ENCODE results near the gene OR2T12. TPM values are rescaled to one million over a fixed set of nuclear protein-coding genes. Genes with fewer than 3 reads are reported as not detected.
"Not testable (repeated sequence)": the region's sequence is repeated elsewhere in the genome, so short reads cannot be mapped to it uniquely, and the experiment has no call there.

The OR2T12 gene
- total RNA-seq, result not detected

GRCh38 chr1:248303324-248303723 is at the start of gene OR2T12:
OR2T12 (minus strand) TSS chr1:248303424; CDS start chr1:248295578, 7,846 bp downstream.
- H3K4me1 Mint-ChIP-seq, result no peaks in the 10 kb centered on the region
- no peaks in the 10 kb centered on the region for H3K9me3 Mint-ChIP-seq
- H3K27ac Mint-ChIP-seq, result no peak within 1 kb of the TSS
- no peak within 1 kb of the TSS for H3K4me3 Mint-ChIP-seq
- no peaks in the 10 kb centered on the region for H3K27me3 Mint-ChIP-seq
- ChIA-PET POLR2A (no interaction called here), CTCF (no interaction called here)
- H3K36me3 Mint-ChIP-seq (ENCODE audit: low read depth), result no peaks in the 10 kb centered on the region
- DNase-seq, result no peak

- Mint-ChIP-seq H3K4me3 (no peak within 1 kb of the TSS), H3K27ac (no peak within 1 kb of the TSS), H3K36me3 (ENCODE audit: low read depth) (no peaks in the 10 kb centered on the region), H3K4me1 (no peaks in the 10 kb centered on the region), H3K9me3 (no peaks in the 10 kb centered on the region), H3K27me3 (no peaks in the 10 kb centered on the region)
- ChIA-PET CTCF (no interaction called here), POLR2A (no interaction called here)
- no peak for DNase-seq
These were observed 45.3 kb upstream of the OR2T12 start, which contains the start of gene OR14C36 for GRCh38 chr1:248348475-248348874. OR14C36 (plus strand) TSS chr1:248348775; CDS start chr1:248348775, 0 bp downstream.

GRCh38 chr1:248343451-248343850 is 40.2 kb upstream of the OR2T12 start:
- Mint-ChIP-seq H3K27me3 (no peaks in the 10 kb centered on the region), H3K4me1 (no peaks in the 10 kb centered on the region), H3K27ac (no peak overlapping the region), H3K9me3 (no peaks in the 10 kb centered on the region), H3K36me3 (ENCODE audit: low read depth) (no peaks in the 10 kb centered on the region), H3K4me3 (no peak overlapping the region)
- ChIA-PET CTCF (no interaction called here), POLR2A (no interaction called here)
- DNase-seq, result no peak

- DNase-seq, result no peak
- Mint-ChIP-seq H3K27me3 (no peaks in the 10 kb centered on the region), H3K9me3 (no peaks in the 10 kb centered on the region), H3K36me3 (ENCODE audit: low read depth) (no peaks in the 10 kb centered on the region), H3K4me3 (no peak within 1 kb of the TSS), H3K4me1 (no peaks in the 10 kb centered on the region), H3K27ac (no peak within 1 kb of the TSS)
- CTCF ChIA-PET, result no interaction called here
- POLR2A ChIA-PET, result no interaction called here
These were observed 21.2 kb upstream of the OR2T12 start, which contains the start of gene OR2M7 for GRCh38 chr1:248324468-248324867. OR2M7 (minus strand) TSS chr1:248324568; CDS start chr1:248324568, 0 bp downstream.

- POLR2A ChIA-PET, result no interaction called here
- no peak overlapping the region for H3K4me3 Mint-ChIP-seq
- no peaks in the 10 kb centered on the region for H3K27me3 Mint-ChIP-seq
- CTCF ChIA-PET, result no interaction called here
- H3K9me3 Mint-ChIP-seq, result peaks cover 3% of the 10 kb centered on the region
- no peaks in the 10 kb centered on the region for H3K4me1 Mint-ChIP-seq
- no peak for DNase-seq
- no peak overlapping the region for H3K27ac Mint-ChIP-seq
- H3K36me3 Mint-ChIP-seq (ENCODE audit: low read depth), result no peaks in the 10 kb centered on the region
These were observed 13.6 kb upstream of the OR2T12 start for GRCh38 chr1:248316796-248317195.

- POLR2A ChIA-PET; H3K36me3 Mint-ChIP-seq (ENCODE audit: low read depth); H3K9me3 Mint-ChIP-seq; H3K27me3 Mint-ChIP-seq; CTCF ChIA-PET; H3K27ac Mint-ChIP-seq; H3K4me3 Mint-ChIP-seq; H3K4me1 Mint-ChIP-seq; DNase-seq: not testable (repeated sequence)
These were observed 3.5 kb upstream of the OR2T12 start for GRCh38 chr1:248306740-248307139.

GRCh38 chr1:248306103-248306502 is 2.9 kb upstream of the OR2T12 start:
- Mint-ChIP-seq H3K27me3 (no peaks in the 10 kb centered on the region), H3K27ac (no peak overlapping the region), H3K4me1 (no peaks in the 10 kb centered on the region), H3K36me3 (ENCODE audit: low read depth) (no peaks in the 10 kb centered on the region), H3K9me3 (no peaks in the 10 kb centered on the region), H3K4me3 (no peak overlapping the region)
- POLR2A ChIA-PET, result no interaction called here
- no peak for DNase-seq
- CTCF ChIA-PET, result no interaction called here

GRCh38 chr1:248305672-248306071 is 2.4 kb upstream of the OR2T12 start:
- H3K4me3 Mint-ChIP-seq; H3K27me3 Mint-ChIP-seq; H3K9me3 Mint-ChIP-seq; POLR2A ChIA-PET; H3K4me1 Mint-ChIP-seq; H3K36me3 Mint-ChIP-seq (ENCODE audit: low read depth); H3K27ac Mint-ChIP-seq; CTCF ChIA-PET; DNase-seq: not testable (repeated sequence)

- CTCF ChIA-PET, result no interaction called here
These were observed 14.8 kb downstream of the OR2T12 start for GRCh38 chr1:248288391-248288790.

GRCh38 chr1:248277876-248278275 is 25.3 kb downstream of the OR2T12 start, which contains the start of gene OR2T33:
OR2T33 (minus strand) TSS chr1:248277976; CDS start chr1:248273814, 4,162 bp downstream.
- ChIA-PET CTCF (no interaction called here), POLR2A (no interaction called here)

More at GRCh38 chr1:248288391-248288790, 14.8 kb downstream of the OR2T12 start:
- POLR2A ChIA-PET, result no interaction called here
- H3K4me3 Mint-ChIP-seq, result no peak overlapping the region
- H3K4me1 Mint-ChIP-seq, result no peaks in the 10 kb centered on the region
- no peak overlapping the region for H3K27ac Mint-ChIP-seq
- H3K9me3 Mint-ChIP-seq, result peaks cover under 1% of the 10 kb centered on the region
- no peak for DNase-seq
- H3K27me3 Mint-ChIP-seq, result no peaks in the 10 kb centered on the region
- no peaks in the 10 kb centered on the region for H3K36me3 Mint-ChIP-seq (ENCODE audit: low read depth)

GRCh38 chr1:248273225-248273624 is 30.0 kb downstream of the OR2T12 start:
- CTCF ChIA-PET; H3K36me3 Mint-ChIP-seq (ENCODE audit: low read depth); H3K4me3 Mint-ChIP-seq; DNase-seq; H3K27me3 Mint-ChIP-seq; H3K9me3 Mint-ChIP-seq; H3K27ac Mint-ChIP-seq; H3K4me1 Mint-ChIP-seq; POLR2A ChIA-PET: not testable (repeated sequence)

More at GRCh38 chr1:248277876-248278275, 25.3 kb downstream of the OR2T12 start, which contains the start of gene OR2T33:
- DNase-seq, result no peak
- no peak within 1 kb of the TSS for H3K27ac Mint-ChIP-seq
- H3K27me3 Mint-ChIP-seq, result no peaks in the 10 kb centered on the region
- no peaks in the 10 kb centered on the region for H3K36me3 Mint-ChIP-seq (ENCODE audit: low read depth)
- H3K9me3 Mint-ChIP-seq, result no peaks in the 10 kb centered on the region
- H3K4me3 Mint-ChIP-seq, result no peak within 1 kb of the TSS
- no peaks in the 10 kb centered on the region for H3K4me1 Mint-ChIP-seq

- H3K9me3 Mint-ChIP-seq, result no peaks in the 10 kb centered on the region
- no peaks in the 10 kb centered on the region for H3K27me3 Mint-ChIP-seq
- no peak overlapping the region for H3K27ac Mint-ChIP-seq
- DNase-seq, result no peak
- H3K36me3 Mint-ChIP-seq (ENCODE audit: low read depth), result no peaks in the 10 kb centered on the region
- no peak overlapping the region for H3K4me3 Mint-ChIP-seq
- POLR2A ChIA-PET, result no interaction called here
- no peaks in the 10 kb centered on the region for H3K4me1 Mint-ChIP-seq
- CTCF ChIA-PET, result no interaction called here
These were observed 35.0 kb downstream of the OR2T12 start for GRCh38 chr1:248268178-248268577.

GRCh38 chr1:248259309-248259708 is 43.9 kb downstream of the OR2T12 start:
- H3K27me3 Mint-ChIP-seq; H3K4me3 Mint-ChIP-seq; H3K9me3 Mint-ChIP-seq; H3K4me1 Mint-ChIP-seq; H3K36me3 Mint-ChIP-seq (ENCODE audit: low read depth); DNase-seq; H3K27ac Mint-ChIP-seq; POLR2A ChIA-PET: not testable (repeated sequence)
- CTCF ChIA-PET, result interaction anchor here (0.6 kb wide), 1 partner anchor 360 kb away, joined by 4 read pairs; no protein-coding TSS in a partner anchor

GRCh38 chr1:248243204-248243603 is 60.0 kb downstream of the OR2T12 start:
- CTCF ChIA-PET, result no interaction called here
- H3K27me3 Mint-ChIP-seq, result peaks cover 4% of the 10 kb centered on the region
- POLR2A ChIA-PET, result no interaction called here
- DNase-seq, result peak; percentile 51
- no peaks in the 10 kb centered on the region for H3K9me3 Mint-ChIP-seq
- H3K4me3 Mint-ChIP-seq, result no peak overlapping the region
- H3K4me1 Mint-ChIP-seq, result peaks cover 2% of the 10 kb centered on the region
- no peak overlapping the region for H3K27ac Mint-ChIP-seq
- H3K36me3 Mint-ChIP-seq (ENCODE audit: low read depth), result no peaks in the 10 kb centered on the region
